HG02884 (cell line): ENCODE measurements around the gene COMMD3.

ENCODE experiments used
- ATAC-seq: cut with Tn5 transposase; IDR thresholded peaks from one replicate; pipeline ENCODE4 v1.9.1; 2021; ENCODE audit warnings: mild to moderate bottlenecking, moderate library complexity; ENCODE audit not compliant: unreplicated experiment

COMMD3 gene

GRCh38 chr10:22319547-22319979 lies 3.4 kb downstream of the COMMD3 start:
- ATAC-seq = no peak

- ATAC-seq = no peak
Observed at GRCh38 chr10:22319980-22320558, 3.9 kb downstream of the COMMD3 start.

- no peak for ATAC-seq
Observed at GRCh38 chr10:22320591-22321155, 4.5 kb downstream of the COMMD3 start, which contains the start of gene BMI1. BMI1 (plus strand) TSS chr10:22321099; CDS start chr10:22326450, 5,351 bp downstream.

DNA sequence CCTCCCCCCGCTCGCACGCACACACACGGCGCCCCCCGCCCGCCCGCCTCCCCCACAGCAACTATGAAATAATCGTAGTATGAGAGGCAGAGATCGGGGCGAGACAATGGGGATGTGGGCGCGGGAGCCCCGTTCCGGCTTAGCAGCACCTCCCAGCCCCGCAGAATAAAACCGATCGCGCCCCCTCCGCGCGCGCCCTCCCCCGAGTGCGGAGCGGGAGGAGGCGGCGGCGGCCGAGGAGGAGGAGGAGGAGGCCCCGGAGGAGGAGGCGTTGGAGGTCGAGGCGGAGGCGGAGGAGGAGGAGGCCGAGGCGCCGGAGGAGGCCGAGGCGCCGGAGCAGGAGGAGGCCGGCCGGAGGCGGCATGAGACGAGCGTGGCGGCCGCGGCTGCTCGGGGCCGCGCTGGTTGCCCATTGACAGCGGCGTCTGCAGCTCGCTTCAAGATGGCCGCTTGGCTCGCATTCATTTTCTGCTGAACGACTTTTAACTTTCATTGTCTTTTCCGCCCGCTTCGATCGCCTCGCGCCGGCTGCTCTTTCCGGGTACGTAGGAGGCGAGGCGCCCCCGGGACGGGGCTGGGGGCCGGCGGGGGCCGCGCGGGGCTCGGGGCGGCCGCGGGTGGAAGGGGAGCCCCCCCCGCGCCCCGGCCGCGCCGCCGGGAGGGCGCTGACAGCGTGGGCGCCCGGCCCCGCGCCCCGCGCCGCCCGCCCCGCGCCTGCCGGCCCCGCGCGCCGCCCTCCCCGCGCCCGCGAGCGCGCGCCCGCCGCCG lies 5.2 kb downstream of the COMMD3 start:
- no peak for ATAC-seq

DNA sequence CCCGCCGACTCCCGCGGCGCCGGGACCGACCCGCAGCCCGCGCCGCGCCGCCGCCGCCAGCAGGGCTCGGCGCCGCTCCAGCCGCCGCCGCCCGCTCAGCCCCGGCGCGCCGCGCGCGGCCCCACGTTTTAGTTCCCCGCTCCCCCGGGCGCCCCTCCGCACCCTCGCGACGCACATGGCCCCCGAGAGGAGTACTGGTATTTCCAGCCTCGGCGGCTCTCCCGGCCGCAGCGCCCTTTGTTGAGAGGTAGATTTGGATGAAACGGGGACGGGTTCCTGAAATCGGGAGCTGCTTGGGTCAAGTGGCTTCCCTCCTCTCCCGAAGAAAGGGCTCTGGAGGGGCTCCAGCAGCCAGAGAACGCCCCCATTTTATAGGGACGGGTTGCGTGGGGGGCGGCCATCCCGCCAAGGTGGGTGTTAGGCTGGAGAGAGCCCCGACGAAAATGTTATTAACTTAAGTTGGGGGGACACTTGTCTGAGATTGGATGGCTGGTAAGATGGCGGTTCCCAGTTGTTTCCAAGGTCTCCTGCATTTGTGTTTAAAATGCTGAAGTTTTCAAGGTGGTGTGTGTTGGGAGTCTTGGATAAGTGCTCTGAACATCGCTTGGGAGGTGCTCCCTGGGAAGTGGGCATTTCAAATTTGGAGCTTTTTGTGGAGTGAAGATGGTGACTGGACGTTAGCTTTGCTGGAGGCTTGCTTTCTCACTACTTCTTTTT lies 5.9 kb downstream of the COMMD3 start:
- no peak for ATAC-seq

- no peak for ATAC-seq
Observed at GRCh38 chr10:22322641-22323160, 6.5 kb downstream of the COMMD3 start.

- no peak for ATAC-seq
Observed at GRCh38 chr10:22323538-22324305, 7.5 kb downstream of the COMMD3 start.

- ATAC-seq = no peak
Observed at GRCh38 chr10:22324413-22324812, 8.2 kb downstream of the COMMD3 start.

DNA sequence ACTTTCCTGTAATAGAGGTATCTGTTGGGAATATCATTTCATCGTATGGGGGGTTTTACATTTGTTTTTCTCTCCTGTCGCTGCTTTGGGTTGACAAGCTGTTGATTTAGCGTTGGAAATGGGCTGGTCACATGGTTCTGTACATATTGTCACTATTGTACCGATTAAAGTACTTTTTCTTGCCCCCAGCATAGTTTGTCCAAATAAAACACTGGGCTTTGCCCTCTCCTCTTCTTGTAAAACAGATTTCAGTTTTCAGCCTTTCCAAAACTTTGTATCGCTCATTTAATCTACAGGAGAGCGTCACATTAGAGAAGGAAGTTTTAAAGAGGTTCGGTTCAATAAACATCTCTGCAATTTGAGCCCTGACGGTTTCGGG lies 8.7 kb downstream of the COMMD3 start:
- ATAC-seq = no peak

DNA sequence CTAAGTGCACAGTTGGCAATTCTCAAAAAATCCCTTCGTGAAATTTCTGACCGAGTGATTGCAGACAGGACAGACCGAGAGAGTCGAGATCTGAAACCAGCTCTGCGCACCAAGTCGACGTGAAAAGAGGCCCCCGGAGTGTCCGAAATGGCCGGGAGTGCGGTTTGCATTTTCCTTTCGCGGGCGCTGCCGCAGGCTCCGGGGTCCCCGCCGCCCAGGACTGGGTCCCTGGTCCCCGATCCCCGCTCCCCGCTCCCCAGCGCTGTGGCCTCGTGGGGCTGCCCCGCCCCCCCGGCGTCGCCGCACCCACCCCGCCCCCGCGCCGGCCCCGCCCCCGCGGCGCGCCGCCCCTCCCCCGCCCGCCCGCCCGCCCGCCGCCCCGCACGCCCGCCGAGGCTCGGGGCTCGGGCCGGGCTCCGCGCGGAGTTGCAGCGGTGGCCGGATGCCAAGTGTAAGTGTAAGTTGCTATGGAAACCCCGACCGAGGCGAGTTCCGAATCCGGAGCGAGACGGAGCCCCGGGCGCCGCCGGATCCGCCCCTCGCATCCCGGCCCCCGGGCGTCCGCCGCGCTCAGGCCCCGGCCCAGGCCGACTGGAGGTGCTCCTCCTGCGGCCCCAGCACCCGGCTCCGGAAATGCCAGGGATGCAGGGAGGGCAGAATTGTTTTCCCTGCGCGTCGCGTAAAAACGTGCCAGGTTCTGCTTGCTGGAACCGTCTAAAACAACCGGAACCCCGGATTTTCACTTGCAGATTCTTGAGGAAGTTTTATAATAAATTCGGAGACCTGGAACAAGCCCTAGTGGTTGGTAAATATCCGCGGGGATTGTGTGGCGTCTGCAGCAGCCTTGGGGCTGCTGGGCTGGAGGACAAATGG lies 9.3 kb downstream of the COMMD3 start:
- peak; percentile 46 for ATAC-seq

DNA sequence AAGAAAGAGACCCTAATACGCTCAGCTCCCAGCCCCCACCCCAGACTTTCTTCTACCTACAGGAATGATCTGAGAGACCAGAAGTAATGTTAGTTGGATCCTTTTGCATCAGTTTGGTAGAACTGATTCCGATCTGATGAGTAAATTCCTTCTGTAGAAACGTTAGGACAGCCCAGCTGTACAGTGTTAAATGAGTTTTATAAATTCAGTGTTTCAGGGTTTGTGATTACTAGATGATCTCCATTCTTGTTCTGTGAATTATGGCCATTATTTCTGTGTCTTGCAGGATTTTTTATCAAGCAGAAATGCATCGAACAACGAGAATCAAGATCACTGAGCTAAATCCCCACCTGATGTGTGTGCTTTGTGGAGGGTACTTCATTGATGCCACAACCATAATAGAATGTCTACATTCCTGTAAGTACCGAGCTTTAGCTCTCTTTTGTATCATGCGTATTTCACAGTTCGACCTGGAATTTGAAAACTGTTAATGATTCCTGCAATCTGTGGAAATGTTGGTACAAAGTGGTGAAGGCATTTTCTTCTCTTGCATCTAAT lies 10.0 kb downstream of the COMMD3 start:
- ATAC-seq = peak; percentile 2

DNA sequence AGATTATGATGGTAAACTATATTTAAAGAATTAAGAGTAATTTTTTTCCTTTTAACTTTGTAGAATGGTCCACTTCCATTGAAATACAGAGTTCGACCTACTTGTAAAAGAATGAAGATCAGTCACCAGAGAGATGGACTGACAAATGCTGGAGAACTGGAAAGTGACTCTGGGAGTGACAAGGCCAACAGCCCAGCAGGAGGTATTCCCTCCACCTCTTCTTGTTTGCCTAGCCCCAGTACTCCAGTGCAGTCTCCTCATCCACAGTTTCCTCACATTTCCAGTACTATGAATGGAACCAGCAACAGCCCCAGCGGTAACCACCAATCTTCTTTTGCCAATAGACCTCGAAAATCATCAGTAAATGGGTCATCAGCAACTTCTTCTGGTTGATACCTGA lies 13.0 kb downstream of the COMMD3 start:
- no peak for ATAC-seq

DNA sequence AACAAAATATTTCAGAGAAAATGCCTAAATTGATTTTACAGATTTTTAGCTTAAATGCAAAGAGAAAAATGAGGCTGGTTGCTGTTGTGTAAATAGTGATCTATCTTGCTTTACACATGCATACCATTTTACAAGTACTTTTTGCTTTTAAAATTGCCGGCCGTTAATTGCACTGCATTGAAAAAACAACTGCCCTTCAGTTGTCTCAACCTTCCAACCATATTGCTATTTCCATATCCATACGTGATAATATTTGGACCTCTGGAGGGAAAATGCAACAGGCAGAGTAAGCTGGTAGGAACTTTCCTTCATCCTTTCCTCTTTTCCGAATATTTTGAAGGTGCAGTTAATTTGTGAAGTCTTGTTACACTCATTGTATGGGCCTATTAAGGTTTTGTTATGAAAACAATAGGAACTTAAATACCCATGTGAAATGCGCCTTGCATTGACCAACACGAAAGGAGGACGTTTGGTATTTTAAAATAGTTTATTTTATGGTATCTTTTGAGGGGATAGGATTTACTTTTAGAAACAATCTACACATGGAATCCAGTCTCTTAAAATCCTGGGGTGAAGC lies 16.0 kb downstream of the COMMD3 start:
- no peak for ATAC-seq

GRCh38 chr10:22333167-22333974 lies 17.2 kb downstream of the COMMD3 start:
- ATAC-seq = no peak

DNA sequence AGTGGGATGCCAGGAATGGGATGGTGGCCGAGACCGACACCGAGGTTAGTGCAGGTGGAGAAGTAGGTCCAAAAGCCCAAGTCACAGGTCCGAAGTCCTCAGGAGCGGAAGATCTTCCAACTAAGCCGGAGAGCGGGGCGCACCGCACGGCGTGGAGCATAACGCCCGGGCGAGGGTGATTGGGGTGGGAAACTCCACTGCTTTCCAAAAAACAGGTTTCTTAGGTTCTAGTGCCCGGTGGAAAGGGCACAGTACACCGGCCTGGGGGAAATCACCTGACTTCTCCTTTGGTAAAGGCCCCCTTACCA lies 17.7 kb downstream of the COMMD3 start:
- no peak for ATAC-seq

GRCh38 chr10:22334414-22335172 lies 18.4 kb downstream of the COMMD3 start:
- no peak for ATAC-seq

DNA sequence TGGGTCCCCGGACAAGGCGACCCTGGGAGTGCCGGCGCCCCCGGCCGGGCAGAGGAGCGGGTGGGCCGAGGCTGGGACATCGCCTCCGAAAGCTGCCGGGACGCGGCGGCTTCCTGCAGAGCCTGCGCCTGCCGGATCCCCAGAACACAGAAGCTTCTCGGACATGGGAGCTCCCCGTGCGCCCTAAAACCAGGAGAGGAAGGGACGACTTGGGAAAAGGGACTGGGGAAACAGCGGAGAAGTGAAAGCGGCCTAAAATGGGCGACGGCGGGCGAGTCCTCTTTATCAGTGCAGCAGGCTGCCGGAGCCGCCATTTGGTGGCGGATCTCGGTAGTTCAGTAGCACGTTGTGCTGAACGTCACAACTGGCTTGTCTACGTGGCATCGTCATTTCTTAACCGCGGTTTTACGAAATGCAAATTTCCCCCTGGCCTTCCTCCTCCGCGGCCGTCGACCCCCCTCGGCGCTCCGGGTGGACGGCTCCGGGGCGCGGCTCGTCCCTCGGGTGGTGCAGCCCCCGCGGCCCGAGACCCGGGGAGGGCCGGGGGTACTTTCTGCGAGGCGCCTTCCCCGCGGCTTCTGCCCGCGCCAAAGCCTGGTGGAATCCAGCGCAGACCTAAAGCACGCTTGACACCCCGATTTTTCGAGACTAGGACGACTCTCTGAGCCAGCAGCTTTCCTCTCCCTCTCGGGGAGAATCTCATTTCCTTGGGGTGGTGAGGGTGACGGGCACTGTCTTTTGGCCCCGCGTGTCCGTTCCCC lies 19.2 kb downstream of the COMMD3 start:
- ATAC-seq = peak; percentile 34
